ENCODE measurements around the gene TRIM27.
A peak's percentile ranks its signal among the peaks of the same experiment; 100 is the strongest.

Gene TRIM27

GRCh38 chr6:28892525-28892924 is 31.3 kb downstream of the TRIM27 start:
- no peak overlapping the region for H3K27ac ChIP-seq
- TF ChIP-seq, protein P1, sequence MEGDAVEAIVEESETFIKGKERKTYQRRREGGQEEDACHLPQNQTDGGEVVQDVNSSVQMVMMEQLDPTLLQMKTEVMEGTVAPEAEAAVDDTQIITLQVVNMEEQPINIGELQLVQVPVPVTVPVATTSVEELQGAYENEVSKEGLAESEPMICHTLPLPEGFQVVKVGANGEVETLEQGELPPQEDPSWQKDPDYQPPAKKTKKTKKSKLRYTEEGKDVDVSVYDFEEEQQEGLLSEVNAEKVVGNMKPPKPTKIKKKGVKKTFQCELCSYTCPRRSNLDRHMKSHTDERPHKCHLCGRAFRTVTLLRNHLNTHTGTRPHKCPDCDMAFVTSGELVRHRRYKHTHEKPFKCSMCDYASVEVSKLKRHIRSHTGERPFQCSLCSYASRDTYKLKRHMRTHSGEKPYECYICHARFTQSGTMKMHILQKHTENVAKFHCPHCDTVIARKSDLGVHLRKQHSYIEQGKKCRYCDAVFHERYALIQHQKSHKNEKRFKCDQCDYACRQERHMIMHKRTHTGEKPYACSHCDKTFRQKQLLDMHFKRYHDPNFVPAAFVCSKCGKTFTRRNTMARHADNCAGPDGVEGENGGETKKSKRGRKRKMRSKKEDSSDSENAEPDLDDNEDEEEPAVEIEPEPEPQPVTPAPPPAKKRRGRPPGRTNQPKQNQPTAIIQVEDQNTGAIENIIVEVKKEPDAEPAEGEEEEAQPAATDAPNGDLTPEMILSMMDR (IDR thresholded peaks at IDR 0.05), result no peak
- no peak overlapping the region for H3K4me3 ChIP-seq
- peaks cover 0 to 5% (median 3%) of the 10 kb centered on the region in 4 donors for H3K4me1 ChIP-seq
- H3K27me3 ChIP-seq, result no peaks in the 10 kb centered on the region
- no peak for DNase-seq
- H3K9me3 ChIP-seq, result no peaks in the 10 kb centered on the region
- intact Hi-C loops (cut with DNase I; ENCODE audit: low total_unique reads), result no loop called here
- H3K36me3 ChIP-seq, result no peaks in the 10 kb centered on the region

DNA sequence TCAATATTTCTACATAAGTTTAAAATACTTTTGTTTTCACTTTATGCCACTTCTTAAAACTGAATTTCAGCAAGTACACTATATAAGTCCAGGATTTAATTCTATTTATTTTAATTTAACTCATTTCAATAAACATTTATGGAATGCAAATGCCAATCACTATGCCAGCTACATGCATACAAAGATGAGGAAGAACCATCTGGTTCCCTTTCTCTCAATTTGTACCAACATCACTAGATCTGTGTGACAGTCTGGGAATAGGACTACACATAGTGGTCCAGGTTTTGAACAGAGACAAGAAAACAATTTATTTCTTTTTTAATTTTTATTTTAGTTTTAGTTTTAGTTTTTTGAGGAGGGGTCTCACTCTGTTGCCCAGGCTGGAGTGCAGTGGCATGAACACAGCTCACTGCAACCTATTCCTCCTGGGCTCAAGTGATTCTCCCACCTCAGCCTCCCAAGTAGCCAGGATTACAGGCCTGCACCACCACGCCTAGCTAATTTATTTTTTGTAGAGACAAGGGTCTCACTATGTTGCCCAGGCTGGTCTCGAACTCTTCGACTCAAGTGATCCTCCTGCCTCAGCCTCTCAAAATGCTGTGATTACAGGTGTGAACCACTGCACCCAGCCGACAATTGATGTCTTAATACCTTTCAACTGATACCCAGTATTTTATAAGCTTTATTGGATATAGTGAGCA is 35.8 kb downstream of the TRIM27 start:
- intact Hi-C loops (cut with DNase I; ENCODE audit: low total_unique reads), result no loop called here
- Histone ChIP-seq H3K4me1 (peaks cover 0 to 5% (median 0%) of the 10 kb centered on the region in 4 donors), H3K4me3 (no peak overlapping the region), H3K36me3 (no peaks in the 10 kb centered on the region), H3K27me3 (no peaks in the 10 kb centered on the region), H3K27ac (no peak overlapping the region), H3K9me3 (no peaks in the 10 kb centered on the region)
- DNase-seq, result no peak
- TF ChIP-seq, protein P1 (IDR thresholded peaks at IDR 0.05), result no peak

DNA sequence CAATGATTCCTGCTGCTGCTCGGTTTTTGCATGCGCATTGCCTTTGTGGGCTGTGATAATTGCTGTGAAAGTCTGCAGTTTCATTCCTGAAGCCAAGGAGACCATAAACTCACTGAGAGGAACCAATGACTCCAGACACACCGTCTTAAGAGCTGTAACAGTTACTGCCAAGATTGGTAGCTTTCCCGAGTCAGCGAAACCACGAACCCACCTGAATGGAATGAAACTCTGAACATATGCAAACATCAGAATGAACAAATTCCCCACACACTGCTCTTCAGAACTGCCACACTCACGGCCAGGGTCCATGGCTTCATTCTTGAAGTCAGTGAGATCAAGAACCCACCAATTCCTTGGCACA is 37.7 kb downstream of the TRIM27 start:
- TF ChIP-seq, protein P1 (IDR thresholded peaks at IDR 0.05), result no peak
- Histone ChIP-seq H3K4me1 (peaks cover 0 to 5% (median under 1%) of the 10 kb centered on the region in 4 donors), H3K4me3 (no peak overlapping the region), H3K27ac (no peak overlapping the region), H3K27me3 (no peaks in the 10 kb centered on the region), H3K36me3 (no peaks in the 10 kb centered on the region), H3K9me3 (no peaks in the 10 kb centered on the region)
- intact Hi-C loops (cut with DNase I; ENCODE audit: low total_unique reads), result no loop called here
- DNase-seq, result no peak

DNA sequence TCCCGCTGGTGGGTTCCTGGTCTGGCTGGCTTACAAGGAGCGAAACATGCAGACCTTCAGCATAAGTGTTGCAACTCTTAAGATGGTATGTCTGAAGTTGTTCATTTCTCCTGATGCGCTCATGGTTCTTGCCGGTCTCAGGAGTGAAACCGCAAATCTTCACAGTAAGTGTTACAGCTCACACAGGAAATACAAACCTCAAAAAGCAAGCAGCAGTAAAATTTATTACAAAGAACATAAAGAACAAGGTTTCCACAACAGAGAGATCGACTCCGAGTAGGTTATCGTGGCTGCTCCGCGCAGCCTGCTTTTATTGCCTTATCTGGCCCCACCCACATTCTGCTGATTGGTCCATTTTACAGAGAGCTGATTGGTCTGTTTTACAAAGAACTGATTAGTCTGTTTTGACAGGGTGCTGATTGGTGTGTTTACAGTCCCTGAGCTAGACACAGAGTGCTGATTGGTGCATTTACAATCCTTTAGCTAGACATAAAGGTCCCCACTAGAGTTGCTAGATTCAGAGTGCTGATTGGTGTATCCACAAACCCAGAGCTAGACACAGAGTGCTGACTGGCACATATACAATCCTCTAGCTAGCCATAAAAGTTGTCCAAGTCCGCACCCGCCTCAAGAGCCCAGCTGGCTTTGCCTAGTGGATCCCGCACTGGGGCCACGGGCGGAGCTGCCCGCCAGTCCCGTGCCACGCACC is 39.2 kb downstream of the TRIM27 start:
- no peak for DNase-seq
- TF ChIP-seq, protein P1 (IDR thresholded peaks at IDR 0.05), result no peak
- H3K36me3 ChIP-seq, result no peaks in the 10 kb centered on the region
- H3K27ac ChIP-seq, result no peak overlapping the region
- no peaks in the 10 kb centered on the region for H3K9me3 ChIP-seq
- intact Hi-C loops (cut with DNase I; ENCODE audit: low total_unique reads), result no loop called here
- H3K4me1 ChIP-seq, result peaks cover 0 to 9% (median 3%) of the 10 kb centered on the region in 4 donors
- no peak overlapping the region for H3K4me3 ChIP-seq
- no peaks in the 10 kb centered on the region for H3K27me3 ChIP-seq

GRCh38 chr6:28880894-28881780 is 42.6 kb downstream of the TRIM27 start:
- TF ChIP-seq, protein P1 (IDR thresholded peaks at IDR 0.05), result no peak
- peak overlapping the region in 1 of 2 donors; percentile 46 for H3K27ac ChIP-seq

More at GRCh38 chr6:28880894-28881780, 42.6 kb downstream of the TRIM27 start:
- Histone ChIP-seq H3K9me3 (no peaks in the 10 kb centered on the region), H3K4me1 (peaks cover 0 to 9% (median 3%) of the 10 kb centered on the region in 4 donors), H3K27me3 (peaks cover 0 to 7% of the 10 kb centered on the region in 2 donors), H3K4me3 (peak overlapping the region; percentile 47 to 52), H3K36me3 (no peaks in the 10 kb centered on the region)
- peak; percentile 74 to 81 for DNase-seq
- intact Hi-C loops (cut with DNase I; ENCODE audit: low total_unique reads), result no loop called here
